HG03175 (cell line): ENCODE measurements around the gene ATG4B.
"Not testable (repeated sequence)": the region's sequence is repeated elsewhere in the genome, so short reads cannot be mapped to it uniquely, and the experiment has no call there.

Source experiments
- ATAC-seq: cut with Tn5 transposase; IDR thresholded peaks from one replicate; pipeline ENCODE4 v1.9.1; 2021; ENCODE audit warnings: mild to moderate bottlenecking, moderate library complexity; ENCODE audit not compliant: unreplicated experiment

Gene ATG4B

GRCh38 chr2:241660593-241661213 is 23.2 kb downstream of the ATG4B start:
- no peak for ATAC-seq

GRCh38 chr2:241662731-241663130 is 25.2 kb downstream of the ATG4B start:
- not testable (repeated sequence) for ATAC-seq

- no peak for ATAC-seq
Observed at GRCh38 chr2:241665731-241666440, 28.4 kb downstream of the ATG4B start.

GRCh38 chr2:241666627-241667400 is 29.3 kb downstream of the ATG4B start:
- ATAC-seq, result no peak

- no peak for ATAC-seq
Observed at GRCh38 chr2:241668354-241668753, 30.9 kb downstream of the ATG4B start.

GRCh38 chr2:241668839-241669238 is 31.3 kb downstream of the ATG4B start:
- no peak for ATAC-seq

- no peak for ATAC-seq
Observed at GRCh38 chr2:241670333-241671110, 33.0 kb downstream of the ATG4B start.

GRCh38 chr2:241671457-241672240 is 34.2 kb downstream of the ATG4B start:
- ATAC-seq, result no peak

- no peak for ATAC-seq
Observed at GRCh38 chr2:241672243-241673188, 35.0 kb downstream of the ATG4B start.

- no peak for ATAC-seq
Observed at GRCh38 chr2:241673189-241673663, 35.7 kb downstream of the ATG4B start.

- no peak for ATAC-seq
Observed at GRCh38 chr2:241673797-241674725, 36.6 kb downstream of the ATG4B start.

GRCh38 chr2:241675885-241676284 is 38.4 kb downstream of the ATG4B start:
- ATAC-seq, result no peak

GRCh38 chr2:241676665-241677064 is 39.2 kb downstream of the ATG4B start:
- ATAC-seq, result no peak

- no peak for ATAC-seq
Observed at GRCh38 chr2:241677392-241677791, 39.9 kb downstream of the ATG4B start.

GRCh38 chr2:241678307-241678706 is 40.8 kb downstream of the ATG4B start:
- no peak for ATAC-seq

GRCh38 chr2:241678784-241679540 is 41.5 kb downstream of the ATG4B start:
- no peak for ATAC-seq

GRCh38 chr2:241680044-241680443 is 42.6 kb downstream of the ATG4B start:
- no peak for ATAC-seq
